WTC11 (cell line): Measurements from ENCODE around the gene TRIM43. TPM values are rescaled to one million over a fixed set of nuclear protein-coding genes. Genes with fewer than 3 reads are reported as not detected.

Experiments
- ATAC-seq: fragments of 200-7000 bp; cut with Tn5 transposase; 2 replicates; pipeline ENCODE4 v1.10.0; 2021; ENCODE audit warnings: mild to moderate bottlenecking, moderate library complexity
- CTCF ChIA-PET: fragments of 300-600 bp; sonication (Branson Sonifier 250); formaldehyde crosslinking; loops from one replicate; lab custom pipeline; 2021; ENCODE audit warnings: antibody characterized with exemption; lab: Charles Lee
- POLR2A ChIA-PET: fragments of 350-600 bp; sonication (Branson Sonifier 250); formaldehyde crosslinking; loops from one replicate; lab custom pipeline; 2021; ENCODE audit warnings: antibody characterized with exemption; lab: Charles Lee
- DNase-seq: peaks from one replicate; pipeline ENCODE4 v3.0.0; 2021; ENCODE audit warnings: low spot score
- H3K27ac Mint-ChIP-seq: 2 replicates; pipeline ENCODE4 v1.8.0; 2021; ENCODE audit warnings: mixed read lengths
- H3K27me3 Mint-ChIP-seq: 2 replicates; pipeline ENCODE4 v1.8.0; 2021; ENCODE audit warnings: low read depth, mild to moderate bottlenecking, moderate library complexity, mixed read lengths
- H3K36me3 Mint-ChIP-seq: 2 replicates; pipeline ENCODE4 v1.8.0; 2021; ENCODE audit warnings: mixed read lengths
- H3K4me1 Mint-ChIP-seq: 2 replicates; pipeline ENCODE4 v1.8.0; 2022; ENCODE audit warnings: mixed read lengths
- H3K4me3 Mint-ChIP-seq: 2 replicates; pipeline ENCODE4 v1.8.0; 2021; ENCODE audit warnings: mild to moderate bottlenecking, moderate library complexity, mixed read lengths
- H3K9me3 Mint-ChIP-seq: 2 replicates; pipeline ENCODE4 v1.8.0; 2021; ENCODE audit warnings: mixed read lengths
- FOXP1 ChIP-seq: sonication (generic); formaldehyde crosslinking; IDR thresholded peaks from 2 replicates; pipeline ENCODE4 v1.8.0; 2022; ENCODE audit warnings: missing genetic modification reagents, mild to moderate bottlenecking, moderate library complexity, borderline replicate concordance
- HMGA2 ChIP-seq: fragments of 250-450 bp; sonication (Bioruptor Pico); IDR thresholded peaks from 2 replicates; pipeline ENCODE4 v1.4.0; 2021; ENCODE audit warnings: mild to moderate bottlenecking, moderate library complexity
- JUN ChIP-seq: sonication (generic); formaldehyde crosslinking; IDR thresholded peaks from 2 replicates; pipeline ENCODE4 v1.8.0; 2023; ENCODE audit warnings: mild to moderate bottlenecking, missing genetic modification reagents
- NFYB ChIP-seq: sonication (generic); formaldehyde crosslinking; conservative IDR thresholded peaks from 2 replicates; pipeline ENCODE4 v1.8.0; 2022; ENCODE audit warnings: low read depth, missing genetic modification reagents
- TCF7 ChIP-seq: sonication (generic); formaldehyde crosslinking; IDR thresholded peaks from 2 replicates; pipeline ENCODE4 v1.8.0; 2022; ENCODE audit warnings: mild to moderate bottlenecking, low read depth, missing genetic modification reagents, moderate library complexity
- ZBTB43 ChIP-seq: sonication (generic); formaldehyde crosslinking; IDR thresholded peaks from 2 replicates; pipeline ENCODE4 v1.8.1; 2023; ENCODE audit warnings: mild to moderate bottlenecking, missing genetic modification reagents
- ZNF232 ChIP-seq: sonication (generic); formaldehyde crosslinking; IDR thresholded peaks from 2 replicates; pipeline ENCODE4 v1.8.0; 2022; ENCODE audit warnings: mild to moderate bottlenecking, missing genetic modification reagents
- ZNF263 ChIP-seq: sonication (generic); formaldehyde crosslinking; IDR thresholded peaks from 2 replicates; pipeline ENCODE4 v1.8.1; 2022; ENCODE audit warnings: low read depth, mild to moderate bottlenecking, moderate library complexity, missing genetic modification reagents
- ZNF512 ChIP-seq: sonication (generic); formaldehyde crosslinking; IDR thresholded peaks from 2 replicates; pipeline ENCODE4 v1.8.1; 2022; ENCODE audit warnings: missing genetic modification reagents, borderline replicate concordance
- total RNA-seq: library from RNA; stranded (reverse); gene quantifications from 3 replicates; pipeline ENCODE4 v1.2.3, GENCODE V29; 2021
- TF ChIP-seq, protein P1 (sequence below): sonication (generic); formaldehyde crosslinking; conservative IDR thresholded peaks from 2 replicates; pipeline ENCODE4 v1.8.1; 2022; ENCODE audit warnings: mild to moderate bottlenecking, missing genetic modification reagents
- TF ChIP-seq, protein P2 (sequence below): fragments of 250-450 bp; sonication (Bioruptor Pico); IDR thresholded peaks from 2 replicates; pipeline ENCODE4 v1.9.0; 2021; ENCODE audit warnings: mild to moderate bottlenecking
- TF ChIP-seq, protein P3 (sequence below): sonication (generic); formaldehyde crosslinking; IDR thresholded peaks from 2 replicates; pipeline ENCODE4 v1.8.1; 2023; ENCODE audit warnings: mild to moderate bottlenecking, missing genetic modification reagents, moderate library complexity
- TF ChIP-seq, protein P4 (sequence below): sonication (generic); formaldehyde crosslinking; conservative IDR thresholded peaks from 2 replicates; pipeline ENCODE4 v1.8.1; 2023; ENCODE audit warnings: mild to moderate bottlenecking, low read depth, missing genetic modification reagents, moderate library complexity
- TF ChIP-seq, protein P5 (sequence below): sonication (generic); formaldehyde crosslinking; IDR thresholded peaks from 2 replicates; pipeline ENCODE4 v1.8.1; 2023; ENCODE audit warnings: mild to moderate bottlenecking, missing genetic modification reagents, moderate library complexity
- TF ChIP-seq, protein P6 (sequence below): sonication (generic); formaldehyde crosslinking; IDR thresholded peaks from 2 replicates; pipeline ENCODE4 v1.8.1; 2023; ENCODE audit warnings: mild to moderate bottlenecking, moderate library complexity, missing genetic modification reagents
- TF ChIP-seq, protein P7 (sequence below): sonication (generic); formaldehyde crosslinking; IDR thresholded peaks from 2 replicates; pipeline ENCODE4 v1.8.0; 2023; ENCODE audit warnings: missing genetic modification reagents, mild to moderate bottlenecking, borderline replicate concordance

TRIM43 gene
- total RNA-seq, 1 experiment from 2014 or later = not detected

GRCh38 chr2:95573866-95574265 lies 17.9 kb upstream of the TRIM43 start (continued):
- TF ChIP-seq, protein P1, sequence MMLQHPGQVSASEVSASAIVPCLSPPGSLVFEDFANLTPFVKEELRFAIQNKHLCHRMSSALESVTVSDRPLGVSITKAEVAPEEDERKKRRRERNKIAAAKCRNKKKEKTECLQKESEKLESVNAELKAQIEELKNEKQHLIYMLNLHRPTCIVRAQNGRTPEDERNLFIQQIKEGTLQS = no peak
- TF ChIP-seq HMGA2 (CRISPR knock-in tag) = no peak
- TF ChIP-seq ZNF263 = no peak
- TF ChIP-seq ZNF512 (CRISPR knock-in tag) = no peak
- TF ChIP-seq FOXP1 (CRISPR knock-in tag) = no peak

GRCh38 chr2:95574506-95574905 lies 17.3 kb upstream of the TRIM43 start:
- CTCF ChIA-PET = no interaction called here
- DNase-seq = no peak
- Mint-ChIP-seq H3K27ac (no peak overlapping the region), H3K9me3 (no peaks in the 10 kb centered on the region), H3K4me1 (peaks cover 6% of the 10 kb centered on the region), H3K36me3 (no peaks in the 10 kb centered on the region), H3K4me3 (no peak overlapping the region), H3K27me3 (peaks cover 3% of the 10 kb centered on the region)
- no peak for ATAC-seq
- POLR2A ChIA-PET = no interaction called here
- TF ChIP-seq ZBTB43 (no peak), ZNF232 (CRISPR knock-in tag) (no peak), JUN (no peak), TCF7 (no peak), NFYB (no peak), FOXP1 (CRISPR knock-in tag) (no peak)
- TF ChIP-seq, protein P2, sequence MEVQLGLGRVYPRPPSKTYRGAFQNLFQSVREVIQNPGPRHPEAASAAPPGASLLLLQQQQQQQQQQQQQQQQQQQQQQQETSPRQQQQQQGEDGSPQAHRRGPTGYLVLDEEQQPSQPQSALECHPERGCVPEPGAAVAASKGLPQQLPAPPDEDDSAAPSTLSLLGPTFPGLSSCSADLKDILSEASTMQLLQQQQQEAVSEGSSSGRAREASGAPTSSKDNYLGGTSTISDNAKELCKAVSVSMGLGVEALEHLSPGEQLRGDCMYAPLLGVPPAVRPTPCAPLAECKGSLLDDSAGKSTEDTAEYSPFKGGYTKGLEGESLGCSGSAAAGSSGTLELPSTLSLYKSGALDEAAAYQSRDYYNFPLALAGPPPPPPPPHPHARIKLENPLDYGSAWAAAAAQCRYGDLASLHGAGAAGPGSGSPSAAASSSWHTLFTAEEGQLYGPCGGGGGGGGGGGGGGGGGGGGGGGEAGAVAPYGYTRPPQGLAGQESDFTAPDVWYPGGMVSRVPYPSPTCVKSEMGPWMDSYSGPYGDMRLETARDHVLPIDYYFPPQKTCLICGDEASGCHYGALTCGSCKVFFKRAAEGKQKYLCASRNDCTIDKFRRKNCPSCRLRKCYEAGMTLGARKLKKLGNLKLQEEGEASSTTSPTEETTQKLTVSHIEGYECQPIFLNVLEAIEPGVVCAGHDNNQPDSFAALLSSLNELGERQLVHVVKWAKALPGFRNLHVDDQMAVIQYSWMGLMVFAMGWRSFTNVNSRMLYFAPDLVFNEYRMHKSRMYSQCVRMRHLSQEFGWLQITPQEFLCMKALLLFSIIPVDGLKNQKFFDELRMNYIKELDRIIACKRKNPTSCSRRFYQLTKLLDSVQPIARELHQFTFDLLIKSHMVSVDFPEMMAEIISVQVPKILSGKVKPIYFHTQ (CRISPR knock-in tag) = no peak
- TF ChIP-seq, protein P3, sequence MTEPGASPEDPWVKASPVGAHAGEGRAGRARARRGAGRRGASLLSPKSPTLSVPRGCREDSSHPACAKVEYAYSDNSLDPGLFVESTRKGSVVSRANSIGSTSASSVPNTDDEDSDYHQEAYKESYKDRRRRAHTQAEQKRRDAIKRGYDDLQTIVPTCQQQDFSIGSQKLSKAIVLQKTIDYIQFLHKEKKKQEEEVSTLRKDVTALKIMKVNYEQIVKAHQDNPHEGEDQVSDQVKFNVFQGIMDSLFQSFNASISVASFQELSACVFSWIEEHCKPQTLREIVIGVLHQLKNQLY (CRISPR knock-in tag) = no peak
- TF ChIP-seq, protein P4, sequence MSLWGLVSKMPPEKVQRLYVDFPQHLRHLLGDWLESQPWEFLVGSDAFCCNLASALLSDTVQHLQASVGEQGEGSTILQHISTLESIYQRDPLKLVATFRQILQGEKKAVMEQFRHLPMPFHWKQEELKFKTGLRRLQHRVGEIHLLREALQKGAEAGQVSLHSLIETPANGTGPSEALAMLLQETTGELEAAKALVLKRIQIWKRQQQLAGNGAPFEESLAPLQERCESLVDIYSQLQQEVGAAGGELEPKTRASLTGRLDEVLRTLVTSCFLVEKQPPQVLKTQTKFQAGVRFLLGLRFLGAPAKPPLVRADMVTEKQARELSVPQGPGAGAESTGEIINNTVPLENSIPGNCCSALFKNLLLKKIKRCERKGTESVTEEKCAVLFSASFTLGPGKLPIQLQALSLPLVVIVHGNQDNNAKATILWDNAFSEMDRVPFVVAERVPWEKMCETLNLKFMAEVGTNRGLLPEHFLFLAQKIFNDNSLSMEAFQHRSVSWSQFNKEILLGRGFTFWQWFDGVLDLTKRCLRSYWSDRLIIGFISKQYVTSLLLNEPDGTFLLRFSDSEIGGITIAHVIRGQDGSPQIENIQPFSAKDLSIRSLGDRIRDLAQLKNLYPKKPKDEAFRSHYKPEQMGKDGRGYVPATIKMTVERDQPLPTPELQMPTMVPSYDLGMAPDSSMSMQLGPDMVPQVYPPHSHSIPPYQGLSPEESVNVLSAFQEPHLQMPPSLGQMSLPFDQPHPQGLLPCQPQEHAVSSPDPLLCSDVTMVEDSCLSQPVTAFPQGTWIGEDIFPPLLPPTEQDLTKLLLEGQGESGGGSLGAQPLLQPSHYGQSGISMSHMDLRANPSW = no peak
- TF ChIP-seq, protein P5, sequence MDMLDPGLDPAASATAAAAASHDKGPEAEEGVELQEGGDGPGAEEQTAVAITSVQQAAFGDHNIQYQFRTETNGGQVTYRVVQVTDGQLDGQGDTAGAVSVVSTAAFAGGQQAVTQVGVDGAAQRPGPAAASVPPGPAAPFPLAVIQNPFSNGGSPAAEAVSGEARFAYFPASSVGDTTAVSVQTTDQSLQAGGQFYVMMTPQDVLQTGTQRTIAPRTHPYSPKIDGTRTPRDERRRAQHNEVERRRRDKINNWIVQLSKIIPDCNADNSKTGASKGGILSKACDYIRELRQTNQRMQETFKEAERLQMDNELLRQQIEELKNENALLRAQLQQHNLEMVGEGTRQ (CRISPR knock-in tag) = no peak
- TF ChIP-seq, protein P6, sequence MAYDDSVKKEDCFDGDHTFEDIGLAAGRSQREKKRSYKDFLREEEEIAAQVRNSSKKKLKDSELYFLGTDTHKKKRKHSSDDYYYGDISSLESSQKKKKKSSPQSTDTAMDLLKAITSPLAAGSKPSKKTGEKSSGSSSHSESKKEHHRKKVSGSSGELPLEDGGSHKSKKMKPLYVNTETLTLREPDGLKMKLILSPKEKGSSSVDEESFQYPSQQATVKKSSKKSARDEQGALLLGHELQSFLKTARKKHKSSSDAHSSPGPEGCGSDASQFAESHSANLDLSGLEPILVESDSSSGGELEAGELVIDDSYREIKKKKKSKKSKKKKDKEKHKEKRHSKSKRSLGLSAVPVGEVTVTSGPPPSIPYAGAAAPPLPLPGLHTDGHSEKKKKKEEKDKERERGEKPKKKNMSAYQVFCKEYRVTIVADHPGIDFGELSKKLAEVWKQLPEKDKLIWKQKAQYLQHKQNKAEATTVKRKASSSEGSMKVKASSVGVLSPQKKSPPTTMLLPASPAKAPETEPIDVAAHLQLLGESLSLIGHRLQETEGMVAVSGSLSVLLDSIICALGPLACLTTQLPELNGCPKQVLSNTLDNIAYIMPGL (CRISPR knock-in tag) = no peak
- TF ChIP-seq, protein P7, sequence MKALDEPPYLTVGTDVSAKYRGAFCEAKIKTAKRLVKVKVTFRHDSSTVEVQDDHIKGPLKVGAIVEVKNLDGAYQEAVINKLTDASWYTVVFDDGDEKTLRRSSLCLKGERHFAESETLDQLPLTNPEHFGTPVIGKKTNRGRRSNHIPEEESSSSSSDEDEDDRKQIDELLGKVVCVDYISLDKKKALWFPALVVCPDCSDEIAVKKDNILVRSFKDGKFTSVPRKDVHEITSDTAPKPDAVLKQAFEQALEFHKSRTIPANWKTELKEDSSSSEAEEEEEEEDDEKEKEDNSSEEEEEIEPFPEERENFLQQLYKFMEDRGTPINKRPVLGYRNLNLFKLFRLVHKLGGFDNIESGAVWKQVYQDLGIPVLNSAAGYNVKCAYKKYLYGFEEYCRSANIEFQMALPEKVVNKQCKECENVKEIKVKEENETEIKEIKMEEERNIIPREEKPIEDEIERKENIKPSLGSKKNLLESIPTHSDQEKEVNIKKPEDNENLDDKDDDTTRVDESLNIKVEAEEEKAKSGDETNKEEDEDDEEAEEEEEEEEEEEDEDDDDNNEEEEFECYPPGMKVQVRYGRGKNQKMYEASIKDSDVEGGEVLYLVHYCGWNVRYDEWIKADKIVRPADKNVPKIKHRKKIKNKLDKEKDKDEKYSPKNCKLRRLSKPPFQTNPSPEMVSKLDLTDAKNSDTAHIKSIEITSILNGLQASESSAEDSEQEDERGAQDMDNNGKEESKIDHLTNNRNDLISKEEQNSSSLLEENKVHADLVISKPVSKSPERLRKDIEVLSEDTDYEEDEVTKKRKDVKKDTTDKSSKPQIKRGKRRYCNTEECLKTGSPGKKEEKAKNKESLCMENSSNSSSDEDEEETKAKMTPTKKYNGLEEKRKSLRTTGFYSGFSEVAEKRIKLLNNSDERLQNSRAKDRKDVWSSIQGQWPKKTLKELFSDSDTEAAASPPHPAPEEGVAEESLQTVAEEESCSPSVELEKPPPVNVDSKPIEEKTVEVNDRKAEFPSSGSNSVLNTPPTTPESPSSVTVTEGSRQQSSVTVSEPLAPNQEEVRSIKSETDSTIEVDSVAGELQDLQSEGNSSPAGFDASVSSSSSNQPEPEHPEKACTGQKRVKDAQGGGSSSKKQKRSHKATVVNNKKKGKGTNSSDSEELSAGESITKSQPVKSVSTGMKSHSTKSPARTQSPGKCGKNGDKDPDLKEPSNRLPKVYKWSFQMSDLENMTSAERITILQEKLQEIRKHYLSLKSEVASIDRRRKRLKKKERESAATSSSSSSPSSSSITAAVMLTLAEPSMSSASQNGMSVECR (CRISPR knock-in tag) = no peak
- TF ChIP-seq, protein P1 = no peak
